ENCODE results near the gene F8.
"Not testable (repeated sequence)": the region's sequence is repeated elsewhere in the genome, so short reads cannot be mapped to it uniquely, and the experiment has no call there.

F8 gene

GRCh38 chrX:154855256-154855655, 167.3 kb downstream of the F8 start:
- no peak for DNase-seq

- no peak for DNase-seq
Measured at GRCh38 chrX:154850957-154851611, 171.4 kb downstream of the F8 start.

- no peak for DNase-seq
Measured at GRCh38 chrX:154840856-154841255, 181.7 kb downstream of the F8 start.

- DNase-seq = no peak
Measured at GRCh38 chrX:154836163-154836562, 186.4 kb downstream of the F8 start.

- DNase-seq = no peak
Measured at GRCh38 chrX:154834562-154834961, 188.0 kb downstream of the F8 start, which contains the start of gene SMIM9. TSS of gene SMIM9 (minus strand) at chrX:154834662. CDS start at chrX:154830856, 3,806 bp downstream.

- no peak for DNase-seq
Measured at GRCh38 chrX:154833746-154834274, 188.7 kb downstream of the F8 start.

- DNase-seq = no peak
Measured at GRCh38 chrX:154829926-154830442, 192.5 kb downstream of the F8 start.

GRCh38 chrX:154829134-154829533, 193.4 kb downstream of the F8 start:
- no peak for DNase-seq

- DNase-seq = no peak
Measured at GRCh38 chrX:154828016-154828408, 194.5 kb downstream of the F8 start.

GRCh38 chrX:154827194-154828015, 195.1 kb downstream of the F8 start:
- no peak for DNase-seq

GRCh38 chrX:154825586-154825985, 196.9 kb downstream of the F8 start:
- not testable (repeated sequence) for DNase-seq

- no peak for DNase-seq
Measured at GRCh38 chrX:154824638-154825037, 197.9 kb downstream of the F8 start.

- DNase-seq = no peak
Measured at GRCh38 chrX:154822029-154822428, 200.5 kb downstream of the F8 start.

GRCh38 chrX:154821523-154821922, 201.0 kb downstream of the F8 start:
- DNase-seq = no peak

- no peak for DNase-seq
Measured at GRCh38 chrX:154819771-154820341, 202.7 kb downstream of the F8 start.

GRCh38 chrX:154818916-154819770, 203.4 kb downstream of the F8 start:
- no peak for DNase-seq

- DNase-seq = not testable (repeated sequence)
Measured at GRCh38 chrX:154817048-154817618, 205.4 kb downstream of the F8 start.

- not testable (repeated sequence) for DNase-seq
Measured at GRCh38 chrX:154816326-154816898, 206.1 kb downstream of the F8 start.

GRCh38 chrX:154815274-154815818, 207.2 kb downstream of the F8 start:
- no peak for DNase-seq

- DNase-seq = no peak
Measured at GRCh38 chrX:154813801-154814200, 208.7 kb downstream of the F8 start.

GRCh38 chrX:154812341-154813101, 210.0 kb downstream of the F8 start:
- no peak for DNase-seq

All from stimulated activated CD4-positive, alpha-beta T cell treated with anti-CD3 and anti-CD28 coated beads, Interleukin-2, amount 100 ng/mL, for 48 hours (primary cell).